Thyroid gland (tissue), 4 donors: ENCODE data around the gene LHFPL4.

Experiments used
- POLR2A ChIP-seq, 2 donors: fragments of 450-650 bp; IDR thresholded peaks; one replicate each; pipeline ENCODE4 v1.6.1; 2017; ENCODE audit warnings: antibody characterized with exemption in 2 of 2, mild to moderate bottlenecking in 2 of 2, moderate library complexity in 1 of 2
- TF ChIP-seq, protein P1 (sequence below), 6 experiments: fragments of 200-600 bp in 3 of 6; fragments of 450-650 bp in 3 of 6; sonication (generic) in 3 of 6; IDR thresholded peaks; one replicate each; pipeline ENCODE4 v1.5.1; 2016 to 2019; ENCODE audit warnings: antibody characterized with exemption in 6 of 6, mild to moderate bottlenecking in 2 of 6, inconsistent platforms in 1 of 6, moderate library complexity in 1 of 6

- TF ChIP-seq, protein P1, sequence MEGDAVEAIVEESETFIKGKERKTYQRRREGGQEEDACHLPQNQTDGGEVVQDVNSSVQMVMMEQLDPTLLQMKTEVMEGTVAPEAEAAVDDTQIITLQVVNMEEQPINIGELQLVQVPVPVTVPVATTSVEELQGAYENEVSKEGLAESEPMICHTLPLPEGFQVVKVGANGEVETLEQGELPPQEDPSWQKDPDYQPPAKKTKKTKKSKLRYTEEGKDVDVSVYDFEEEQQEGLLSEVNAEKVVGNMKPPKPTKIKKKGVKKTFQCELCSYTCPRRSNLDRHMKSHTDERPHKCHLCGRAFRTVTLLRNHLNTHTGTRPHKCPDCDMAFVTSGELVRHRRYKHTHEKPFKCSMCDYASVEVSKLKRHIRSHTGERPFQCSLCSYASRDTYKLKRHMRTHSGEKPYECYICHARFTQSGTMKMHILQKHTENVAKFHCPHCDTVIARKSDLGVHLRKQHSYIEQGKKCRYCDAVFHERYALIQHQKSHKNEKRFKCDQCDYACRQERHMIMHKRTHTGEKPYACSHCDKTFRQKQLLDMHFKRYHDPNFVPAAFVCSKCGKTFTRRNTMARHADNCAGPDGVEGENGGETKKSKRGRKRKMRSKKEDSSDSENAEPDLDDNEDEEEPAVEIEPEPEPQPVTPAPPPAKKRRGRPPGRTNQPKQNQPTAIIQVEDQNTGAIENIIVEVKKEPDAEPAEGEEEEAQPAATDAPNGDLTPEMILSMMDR (IDR thresholded peaks at IDR 0.05) = no peak
- TF ChIP-seq POLR2A (IDR thresholded peaks at IDR 0.05) = no peak
Observed at GRCh38 chr3:9549600-9549999, 4.0 kb downstream of the LHFPL4 start.
